Eye (tissue), 1 donor: Measurements from ENCODE around the gene GON4L.
"Not testable (repeated sequence)": the region's sequence is repeated elsewhere in the genome, so short reads cannot be mapped to it uniquely, and the experiment has no call there.

Source experiments
- DNase-seq: peaks from one replicate; pipeline ENCODE4 v3.0.0-alpha.2; 2015

Gene GON4L

GRCh38 chr1:155873860-155874259 is 16.8 kb upstream of the GON4L start:
- no peak for DNase-seq

- no peak for DNase-seq
These were observed 15.5 kb upstream of the GON4L start for GRCh38 chr1:155872527-155872926.

GRCh38 chr1:155871390-155871789 is 14.4 kb upstream of the GON4L start:
- DNase-seq, result peak; percentile 45

GRCh38 chr1:155867766-155868165 is 10.8 kb upstream of the GON4L start:
- DNase-seq, result no peak

- DNase-seq, result no peak
These were observed 7.4 kb upstream of the GON4L start for GRCh38 chr1:155864393-155864792.

GRCh38 chr1:155861896-155862295 is 4.9 kb upstream of the GON4L start:
- no peak for DNase-seq

GRCh38 chr1:155860970-155861510 is 4.0 kb upstream of the GON4L start:
- no peak for DNase-seq

- DNase-seq, result peak; percentile 96
These were observed 3.2 kb upstream of the GON4L start for GRCh38 chr1:155859881-155860871.

GRCh38 chr1:155859234-155859829 is 2.3 kb upstream of the GON4L start, which contains the start of gene SYT11:
Gene SYT11, plus strand, starts transcription at chr1:155859567. Its CDS starts 195 bp downstream, at chr1:155859762.
- peak; percentile 99 for DNase-seq

- no peak for DNase-seq
These were observed 1.8 kb upstream of the GON4L start for GRCh38 chr1:155858800-155859233.

GRCh38 chr1:155856257-155856974 is 598 bp downstream of the GON4L start:
- no peak for DNase-seq

GRCh38 chr1:155850345-155850744 is 6.7 kb downstream of the GON4L start:
- no peak for DNase-seq

GRCh38 chr1:155847823-155848529 is 9.0 kb downstream of the GON4L start:
- DNase-seq, result no peak

- DNase-seq, result no peak
These were observed 12.1 kb downstream of the GON4L start for GRCh38 chr1:155844860-155845421.

- no peak for DNase-seq
These were observed 16.6 kb downstream of the GON4L start for GRCh38 chr1:155840386-155840785.

- no peak for DNase-seq
These were observed 21.5 kb downstream of the GON4L start for GRCh38 chr1:155835548-155835947.

GRCh38 chr1:155834927-155835399 is 22.1 kb downstream of the GON4L start:
- DNase-seq, result not testable (repeated sequence)

- DNase-seq, result peak; percentile 3
These were observed 22.6 kb downstream of the GON4L start for GRCh38 chr1:155834296-155834926.

GRCh38 chr1:155833665-155834295 is 23.2 kb downstream of the GON4L start:
- DNase-seq, result no peak

GRCh38 chr1:155831279-155831976 is 25.6 kb downstream of the GON4L start:
- DNase-seq, result no peak
